ENCODE data around the gene WNK1. TPM values are rescaled to one million over a fixed set of nuclear protein-coding genes. Genes with fewer than 3 reads are reported as not detected.

Gene WNK1
- polyA plus RNA-seq, 1 donor from 2014 or later, result 25.9 TPM

DNA sequence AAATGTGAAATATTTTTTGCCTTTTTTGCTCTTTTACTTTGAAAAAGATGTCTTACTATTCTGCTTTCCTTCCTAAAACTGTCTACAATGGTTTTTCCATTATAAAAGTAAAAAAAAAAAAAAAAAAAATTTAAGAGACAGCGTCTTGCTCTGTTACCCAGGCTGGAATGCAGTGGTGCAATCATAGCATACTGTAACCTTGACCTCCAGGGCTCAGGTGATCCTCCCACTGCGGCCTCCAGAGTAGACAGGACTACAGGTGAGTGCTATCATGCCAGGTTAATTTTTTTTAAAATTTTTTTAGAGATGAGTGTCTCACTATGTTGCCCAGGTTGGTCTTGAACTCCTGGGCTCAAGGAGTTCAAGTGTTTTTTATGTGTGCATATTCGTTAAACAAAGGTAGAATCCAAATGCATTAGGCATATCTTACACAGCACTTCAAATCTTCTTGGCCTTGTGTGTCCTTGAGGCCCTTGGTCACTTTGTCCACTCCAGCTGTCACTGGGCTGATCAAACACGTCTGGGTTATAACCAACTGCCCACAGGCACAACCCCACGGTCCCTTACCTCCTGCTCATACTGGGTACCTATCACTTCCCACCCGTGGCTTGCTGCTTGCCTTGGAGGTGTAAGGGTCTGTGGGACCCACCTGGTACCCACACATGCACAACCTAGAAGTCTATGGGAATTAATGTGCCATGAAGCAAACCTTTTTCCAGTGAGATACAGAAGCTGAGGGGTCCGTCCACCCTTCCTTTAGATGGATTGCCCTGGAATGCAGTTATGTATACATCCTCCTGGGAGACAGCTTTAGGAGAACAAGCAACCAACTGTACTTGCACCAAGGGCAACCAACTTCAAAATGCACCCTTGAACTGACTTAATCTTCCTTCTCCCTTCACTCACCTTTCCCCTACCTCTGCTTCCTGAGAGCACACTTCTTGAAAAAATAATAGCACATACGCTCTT lies 184.3 kb downstream of the WNK1 start:
- H3F3A ChIP-seq (ENCODE audit: insufficient read depth, low read length, poor library complexity, severe bottlenecking), result no peaks in the 10 kb centered on the region
- H3K79me2 ChIP-seq (replicated peaks; ENCODE audit: insufficient read depth, low read length), result peaks cover 3% of the 10 kb centered on the region
- no peak overlapping the region for H3K4me2 ChIP-seq (ENCODE audit: low read length)
- no peak overlapping the region for H3K4me3 ChIP-seq (ENCODE audit: low read length)
- H2AFZ ChIP-seq (ENCODE audit: low read depth, low read length), result no peak overlapping the region
- no peaks in the 10 kb centered on the region for H3K9me2 ChIP-seq (ENCODE audit: insufficient read depth, low read length)
- no peak overlapping the region for H3K27ac ChIP-seq (ENCODE audit: low read length)
- H3K9ac ChIP-seq (ENCODE audit: low read length), result no peak overlapping the region
- H3K27me3 ChIP-seq (ENCODE audit: insufficient read depth, low read depth, low read length), result no peaks in the 10 kb centered on the region
- TF ChIP-seq SMC3 (conservative IDR thresholded peaks at IDR 0.05; ENCODE audit: poor library complexity), result no peak
- TF ChIP-seq EZH2 (IDR thresholded peaks at IDR 0.05; ENCODE audit: borderline replicate concordance, insufficient read depth, low read length, poor library complexity, severe bottlenecking), result no peak
- TF ChIP-seq, protein P1, sequence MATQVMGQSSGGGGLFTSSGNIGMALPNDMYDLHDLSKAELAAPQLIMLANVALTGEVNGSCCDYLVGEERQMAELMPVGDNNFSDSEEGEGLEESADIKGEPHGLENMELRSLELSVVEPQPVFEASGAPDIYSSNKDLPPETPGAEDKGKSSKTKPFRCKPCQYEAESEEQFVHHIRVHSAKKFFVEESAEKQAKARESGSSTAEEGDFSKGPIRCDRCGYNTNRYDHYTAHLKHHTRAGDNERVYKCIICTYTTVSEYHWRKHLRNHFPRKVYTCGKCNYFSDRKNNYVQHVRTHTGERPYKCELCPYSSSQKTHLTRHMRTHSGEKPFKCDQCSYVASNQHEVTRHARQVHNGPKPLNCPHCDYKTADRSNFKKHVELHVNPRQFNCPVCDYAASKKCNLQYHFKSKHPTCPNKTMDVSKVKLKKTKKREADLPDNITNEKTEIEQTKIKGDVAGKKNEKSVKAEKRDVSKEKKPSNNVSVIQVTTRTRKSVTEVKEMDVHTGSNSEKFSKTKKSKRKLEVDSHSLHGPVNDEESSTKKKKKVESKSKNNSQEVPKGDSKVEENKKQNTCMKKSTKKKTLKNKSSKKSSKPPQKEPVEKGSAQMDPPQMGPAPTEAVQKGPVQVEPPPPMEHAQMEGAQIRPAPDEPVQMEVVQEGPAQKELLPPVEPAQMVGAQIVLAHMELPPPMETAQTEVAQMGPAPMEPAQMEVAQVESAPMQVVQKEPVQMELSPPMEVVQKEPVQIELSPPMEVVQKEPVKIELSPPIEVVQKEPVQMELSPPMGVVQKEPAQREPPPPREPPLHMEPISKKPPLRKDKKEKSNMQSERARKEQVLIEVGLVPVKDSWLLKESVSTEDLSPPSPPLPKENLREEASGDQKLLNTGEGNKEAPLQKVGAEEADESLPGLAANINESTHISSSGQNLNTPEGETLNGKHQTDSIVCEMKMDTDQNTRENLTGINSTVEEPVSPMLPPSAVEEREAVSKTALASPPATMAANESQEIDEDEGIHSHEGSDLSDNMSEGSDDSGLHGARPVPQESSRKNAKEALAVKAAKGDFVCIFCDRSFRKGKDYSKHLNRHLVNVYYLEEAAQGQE (IDR thresholded peaks at IDR 0.05; ENCODE audit: borderline replicate concordance), result no peak
- TF ChIP-seq POLR2AphosphoS5 (IDR thresholded peaks at IDR 0.05), result no peak
- TF ChIP-seq TAF1 (IDR thresholded peaks at IDR 0.05; ENCODE audit: low read depth), result no peak
- TF ChIP-seq, protein P2, sequence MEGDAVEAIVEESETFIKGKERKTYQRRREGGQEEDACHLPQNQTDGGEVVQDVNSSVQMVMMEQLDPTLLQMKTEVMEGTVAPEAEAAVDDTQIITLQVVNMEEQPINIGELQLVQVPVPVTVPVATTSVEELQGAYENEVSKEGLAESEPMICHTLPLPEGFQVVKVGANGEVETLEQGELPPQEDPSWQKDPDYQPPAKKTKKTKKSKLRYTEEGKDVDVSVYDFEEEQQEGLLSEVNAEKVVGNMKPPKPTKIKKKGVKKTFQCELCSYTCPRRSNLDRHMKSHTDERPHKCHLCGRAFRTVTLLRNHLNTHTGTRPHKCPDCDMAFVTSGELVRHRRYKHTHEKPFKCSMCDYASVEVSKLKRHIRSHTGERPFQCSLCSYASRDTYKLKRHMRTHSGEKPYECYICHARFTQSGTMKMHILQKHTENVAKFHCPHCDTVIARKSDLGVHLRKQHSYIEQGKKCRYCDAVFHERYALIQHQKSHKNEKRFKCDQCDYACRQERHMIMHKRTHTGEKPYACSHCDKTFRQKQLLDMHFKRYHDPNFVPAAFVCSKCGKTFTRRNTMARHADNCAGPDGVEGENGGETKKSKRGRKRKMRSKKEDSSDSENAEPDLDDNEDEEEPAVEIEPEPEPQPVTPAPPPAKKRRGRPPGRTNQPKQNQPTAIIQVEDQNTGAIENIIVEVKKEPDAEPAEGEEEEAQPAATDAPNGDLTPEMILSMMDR (IDR thresholded peaks at IDR 0.05; ENCODE audit: poor library complexity, severe bottlenecking), result no peak
- no peak for TF ChIP-seq RAD21 (conservative IDR thresholded peaks at IDR 0.05)
- no peak for TF ChIP-seq MXI1 (conservative IDR thresholded peaks at IDR 0.05; ENCODE audit: poor library complexity, severe bottlenecking)
- TF ChIP-seq EP300 (conservative IDR thresholded peaks at IDR 0.05; ENCODE audit: poor library complexity, severe bottlenecking), result no peak
- no peaks in the 10 kb centered on the region for H3K9me3 ChIP-seq (ENCODE audit: low read length)
- no peaks in the 10 kb centered on the region for H3K36me3 ChIP-seq (ENCODE audit: insufficient read depth, low read length)
- no peaks in the 10 kb centered on the region for H4K20me1 ChIP-seq (ENCODE audit: insufficient read depth)

DNA sequence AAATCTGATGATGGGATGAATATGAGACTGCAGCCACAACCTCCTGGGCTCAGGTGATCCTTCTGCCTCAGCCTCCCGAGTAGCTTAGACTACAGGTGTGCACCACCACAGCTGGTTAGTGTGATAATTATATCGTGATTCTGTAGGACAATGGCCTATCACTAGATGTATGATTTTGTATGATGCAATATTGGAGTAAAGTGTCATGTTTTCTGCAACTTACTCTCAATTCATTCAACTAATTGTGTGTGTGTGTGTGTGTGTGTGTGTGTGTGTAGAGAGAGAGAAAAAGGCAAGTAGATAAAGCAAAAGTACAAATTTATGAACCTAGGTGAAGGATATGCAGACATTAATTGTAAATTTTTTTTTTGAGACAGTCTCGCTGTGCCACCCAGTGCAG lies 186.4 kb downstream of the WNK1 start:
- Histone ChIP-seq H3K9me2 (ENCODE audit: insufficient read depth, low read length) (no peaks in the 10 kb centered on the region), H3F3A (ENCODE audit: insufficient read depth, low read length, poor library complexity, severe bottlenecking) (no peaks in the 10 kb centered on the region), H3K36me3 (ENCODE audit: insufficient read depth, low read length) (no peaks in the 10 kb centered on the region), H3K27ac (ENCODE audit: low read length) (no peak overlapping the region), H3K4me2 (ENCODE audit: low read length) (no peak overlapping the region), H3K9me3 (ENCODE audit: low read length) (no peaks in the 10 kb centered on the region), H4K20me1 (ENCODE audit: insufficient read depth) (no peaks in the 10 kb centered on the region), H3K4me3 (ENCODE audit: low read length) (no peak overlapping the region), H3K9ac (ENCODE audit: low read length) (no peak overlapping the region), H2AFZ (ENCODE audit: low read depth, low read length) (no peak overlapping the region), H3K79me2 (replicated peaks; ENCODE audit: insufficient read depth, low read length) (peaks cover 3% of the 10 kb centered on the region), H3K27me3 (ENCODE audit: insufficient read depth, low read depth, low read length) (no peaks in the 10 kb centered on the region)
- no peak for TF ChIP-seq SMC3 (conservative IDR thresholded peaks at IDR 0.05; ENCODE audit: poor library complexity)
- no peak for TF ChIP-seq EP300 (conservative IDR thresholded peaks at IDR 0.05; ENCODE audit: poor library complexity, severe bottlenecking)
- TF ChIP-seq, protein P2 (IDR thresholded peaks at IDR 0.05; ENCODE audit: poor library complexity, severe bottlenecking), result no peak
- TF ChIP-seq RAD21 (conservative IDR thresholded peaks at IDR 0.05), result no peak
- TF ChIP-seq EZH2 (IDR thresholded peaks at IDR 0.05; ENCODE audit: borderline replicate concordance, insufficient read depth, low read length, poor library complexity, severe bottlenecking), result no peak
- no peak for TF ChIP-seq POLR2AphosphoS5 (IDR thresholded peaks at IDR 0.05)
- TF ChIP-seq, protein P1 (IDR thresholded peaks at IDR 0.05; ENCODE audit: borderline replicate concordance), result no peak
